HG03280 (cell line): ENCODE measurements around the gene APBB1IP.
"Not testable (repeated sequence)": the region's sequence is repeated elsewhere in the genome, so short reads cannot be mapped to it uniquely, and the experiment has no call there.

ENCODE experiments used
- ATAC-seq: cut with Tn5 transposase; IDR thresholded peaks from one replicate; pipeline ENCODE4 v1.9.1; 2021; ENCODE audit warnings: mild to moderate bottlenecking, moderate library complexity; ENCODE audit not compliant: unreplicated experiment

The APBB1IP gene

GRCh38 chr10:26504429-26504828, 66.3 kb downstream of the APBB1IP start:
- not testable (repeated sequence) for ATAC-seq

GRCh38 chr10:26505491-26505890, 67.3 kb downstream of the APBB1IP start:
- no peak for ATAC-seq

GRCh38 chr10:26506736-26507135, 68.6 kb downstream of the APBB1IP start:
- ATAC-seq = no peak

GRCh38 chr10:26507441-26507840, 69.3 kb downstream of the APBB1IP start:
- ATAC-seq = no peak

- no peak for ATAC-seq
These were observed 69.9 kb downstream of the APBB1IP start for GRCh38 chr10:26508016-26508415.

- no peak for ATAC-seq
These were observed 71.2 kb downstream of the APBB1IP start for GRCh38 chr10:26509307-26509706.

GRCh38 chr10:26513101-26513500, 75.0 kb downstream of the APBB1IP start:
- ATAC-seq = no peak

GRCh38 chr10:26516540-26517101, 78.5 kb downstream of the APBB1IP start:
- no peak for ATAC-seq

- no peak for ATAC-seq
These were observed 79.2 kb downstream of the APBB1IP start for GRCh38 chr10:26517141-26517867.

- no peak for ATAC-seq
These were observed 81.7 kb downstream of the APBB1IP start for GRCh38 chr10:26519803-26520202.

- ATAC-seq = no peak
These were observed 82.4 kb downstream of the APBB1IP start for GRCh38 chr10:26520575-26520974.

GRCh38 chr10:26524161-26524896, 86.2 kb downstream of the APBB1IP start:
- no peak for ATAC-seq

- ATAC-seq = no peak
These were observed 87.4 kb downstream of the APBB1IP start for GRCh38 chr10:26525586-26525985.

GRCh38 chr10:26527018-26527417, 88.9 kb downstream of the APBB1IP start:
- no peak for ATAC-seq

- no peak for ATAC-seq
These were observed 89.9 kb downstream of the APBB1IP start for GRCh38 chr10:26528048-26528447.

- no peak for ATAC-seq
These were observed 90.7 kb downstream of the APBB1IP start for GRCh38 chr10:26528715-26529393.

- ATAC-seq = no peak
These were observed 96.2 kb downstream of the APBB1IP start for GRCh38 chr10:26534384-26534783.

GRCh38 chr10:26540601-26541000, 102.5 kb downstream of the APBB1IP start:
- no peak for ATAC-seq

- ATAC-seq = no peak
These were observed 105.6 kb downstream of the APBB1IP start for GRCh38 chr10:26543567-26544306.

GRCh38 chr10:26544932-26545331, 106.8 kb downstream of the APBB1IP start:
- no peak for ATAC-seq
